ENCODE data around the gene FAM50B. TPM values are rescaled to one million over a fixed set of nuclear protein-coding genes. Genes with fewer than 3 reads are reported as not detected.

FAM50B gene
- total and polyA plus RNA-seq, 10 of the 15 experiments (the other 5 are each of a cell fraction or from before 2014, with no cell fraction given) = 0.58 to 10.2 (median 5.9) TPM

GRCh38 chr6:3884007-3884745, 35.0 kb downstream of the FAM50B start:
- no peaks in the 10 kb centered on the region for H4K20me1 ChIP-seq (ENCODE audit: control insufficient read depth, insufficient read depth)
- no peak overlapping the region for H2AFZ ChIP-seq (ENCODE audit: control insufficient read depth, low read depth, low read length)
- no peak overlapping the region for H3K27ac ChIP-seq (ENCODE audit: control insufficient read depth, insufficient read depth)
- in situ Hi-C loops (cut with MboI) = no loop called here
- BruUV-seq (replicated peaks) = no TSS peak
- intact Hi-C loops (cut with micrococcal nuclease; ENCODE audit: unreplicated experiment) = no loop called here
- H3K4me2 ChIP-seq (ENCODE audit: control insufficient read depth, insufficient read depth) = no peak overlapping the region
- H3K36me3 ChIP-seq (ENCODE audit: control insufficient read depth in 2 of 2, insufficient read depth in 2 of 2, low read length in 1 of 2) = no peaks in the 10 kb centered on the region
- ChIA-PET POLR2A (no interaction called here), RAD21 (ENCODE audit: unreplicated experiment) (interaction anchor here (1.0 to 1.1 kb wide), 2 partner anchors 10 to 141 kb away, joined by 3 read pairs; no protein-coding TSS in a partner anchor), SMC1A (ENCODE audit: uncharacterized antibody, unreplicated experiment) (no interaction called here), CTCF (interaction anchor here (2.7 kb wide), 1 partner anchor 95 kb away, joined by 6 read pairs; no protein-coding TSS in a partner anchor)
- no peak for ATAC-seq
- FAIRE-seq = no peak
- 42% methylated on average over 6 of the region's 6 CpGs for WGBS (ENCODE audit: insufficient coverage, insufficient replicate concordance, low lambda C conversion rate, missing lambda C conversion rate)
- H3K79me2 ChIP-seq (ENCODE audit: control insufficient read depth, insufficient read depth, low read length) = no peaks in the 10 kb centered on the region
- H3K9ac ChIP-seq (ENCODE audit: control insufficient read depth, insufficient read depth, low read length) = no peak overlapping the region
- no peaks in the 10 kb centered on the region; a peak in 2 of 4 replicates for H3K27me3 ChIP-seq (replicated peaks in 1 of 2; ENCODE audit: control insufficient read depth in 2 of 2, insufficient read depth in 2 of 2, low read length in 1 of 2)
- no peaks in the 10 kb centered on the region for H3K4me1 ChIP-seq (ENCODE audit: control insufficient read depth, insufficient read depth, low read length)
- no peak overlapping the region for H3K4me3 ChIP-seq
- DNase-seq (ENCODE audit: low read depth, low spot score) = no peak
- H3K9me3 ChIP-seq (replicated peaks; ENCODE audit: control insufficient read depth, insufficient read depth, low read length) = no peaks in the 10 kb centered on the region
- TF ChIP-seq CBX3 (IDR thresholded peaks at IDR 0.05; ENCODE audit: borderline replicate concordance, low read depth) (no peak), HCFC1 (IDR thresholded peaks at IDR 0.05; ENCODE audit: low read length) (no peak), BCL11A (IDR thresholded peaks at IDR 0.05; ENCODE audit: low read depth, low read length) (no peak), JUNB (IDR thresholded peaks at IDR 0.05) (no peak), EGR1 (IDR thresholded peaks at IDR 0.05; ENCODE audit: borderline replicate concordance in 1 of 2, low read depth in 2 of 2, low read length in 2 of 2) (no peak), BMI1 (IDR thresholded peaks at IDR 0.05; ENCODE audit: borderline replicate concordance) (no peak), GATAD2B (conservative IDR thresholded peaks at IDR 0.05; ENCODE audit: low read depth) (no peak), MEF2A (IDR thresholded peaks at IDR 0.05; ENCODE audit: insufficient read depth, low read depth, low read length) (no peak), YBX1 (IDR thresholded peaks at IDR 0.05) (no peak), FOXM1 (IDR thresholded peaks at IDR 0.05; ENCODE audit: low read depth, low read length) (no peak), SREBF2 (IDR thresholded peaks at IDR 0.05; ENCODE audit: low read length) (no peak), ZBED1 (IDR thresholded peaks at IDR 0.05; ENCODE audit: borderline replicate concordance) (no peak)
- TF ChIP-seq, protein P1, sequence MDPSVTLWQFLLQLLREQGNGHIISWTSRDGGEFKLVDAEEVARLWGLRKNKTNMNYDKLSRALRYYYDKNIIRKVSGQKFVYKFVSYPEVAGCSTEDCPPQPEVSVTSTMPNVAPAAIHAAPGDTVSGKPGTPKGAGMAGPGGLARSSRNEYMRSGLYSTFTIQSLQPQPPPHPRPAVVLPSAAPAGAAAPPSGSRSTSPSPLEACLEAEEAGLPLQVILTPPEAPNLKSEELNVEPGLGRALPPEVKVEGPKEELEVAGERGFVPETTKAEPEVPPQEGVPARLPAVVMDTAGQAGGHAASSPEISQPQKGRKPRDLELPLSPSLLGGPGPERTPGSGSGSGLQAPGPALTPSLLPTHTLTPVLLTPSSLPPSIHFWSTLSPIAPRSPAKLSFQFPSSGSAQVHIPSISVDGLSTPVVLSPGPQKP (IDR thresholded peaks at IDR 0.05; ENCODE audit: low read depth, low read length) = no peak
- TF ChIP-seq, protein P2, sequence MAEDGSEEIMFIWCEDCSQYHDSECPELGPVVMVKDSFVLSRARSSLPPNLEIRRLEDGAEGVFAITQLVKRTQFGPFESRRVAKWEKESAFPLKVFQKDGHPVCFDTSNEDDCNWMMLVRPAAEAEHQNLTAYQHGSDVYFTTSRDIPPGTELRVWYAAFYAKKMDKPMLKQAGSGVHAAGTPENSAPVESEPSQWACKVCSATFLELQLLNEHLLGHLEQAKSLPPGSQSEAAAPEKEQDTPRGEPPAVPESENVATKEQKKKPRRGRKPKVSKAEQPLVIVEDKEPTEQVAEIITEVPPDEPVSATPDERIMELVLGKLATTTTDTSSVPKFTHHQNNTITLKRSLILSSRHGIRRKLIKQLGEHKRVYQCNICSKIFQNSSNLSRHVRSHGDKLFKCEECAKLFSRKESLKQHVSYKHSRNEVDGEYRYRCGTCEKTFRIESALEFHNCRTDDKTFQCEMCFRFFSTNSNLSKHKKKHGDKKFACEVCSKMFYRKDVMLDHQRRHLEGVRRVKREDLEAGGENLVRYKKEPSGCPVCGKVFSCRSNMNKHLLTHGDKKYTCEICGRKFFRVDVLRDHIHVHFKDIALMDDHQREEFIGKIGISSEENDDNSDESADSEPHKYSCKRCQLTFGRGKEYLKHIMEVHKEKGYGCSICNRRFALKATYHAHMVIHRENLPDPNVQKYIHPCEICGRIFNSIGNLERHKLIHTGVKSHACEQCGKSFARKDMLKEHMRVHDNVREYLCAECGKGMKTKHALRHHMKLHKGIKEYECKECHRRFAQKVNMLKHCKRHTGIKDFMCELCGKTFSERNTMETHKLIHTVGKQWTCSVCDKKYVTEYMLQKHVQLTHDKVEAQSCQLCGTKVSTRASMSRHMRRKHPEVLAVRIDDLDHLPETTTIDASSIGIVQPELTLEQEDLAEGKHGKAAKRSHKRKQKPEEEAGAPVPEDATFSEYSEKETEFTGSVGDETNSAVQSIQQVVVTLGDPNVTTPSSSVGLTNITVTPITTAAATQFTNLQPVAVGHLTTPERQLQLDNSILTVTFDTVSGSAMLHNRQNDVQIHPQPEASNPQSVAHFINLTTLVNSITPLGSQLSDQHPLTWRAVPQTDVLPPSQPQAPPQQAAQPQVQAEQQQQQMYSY (CRISPR knock-in tag; IDR thresholded peaks at IDR 0.05) = no peak
- TF ChIP-seq, protein P3, sequence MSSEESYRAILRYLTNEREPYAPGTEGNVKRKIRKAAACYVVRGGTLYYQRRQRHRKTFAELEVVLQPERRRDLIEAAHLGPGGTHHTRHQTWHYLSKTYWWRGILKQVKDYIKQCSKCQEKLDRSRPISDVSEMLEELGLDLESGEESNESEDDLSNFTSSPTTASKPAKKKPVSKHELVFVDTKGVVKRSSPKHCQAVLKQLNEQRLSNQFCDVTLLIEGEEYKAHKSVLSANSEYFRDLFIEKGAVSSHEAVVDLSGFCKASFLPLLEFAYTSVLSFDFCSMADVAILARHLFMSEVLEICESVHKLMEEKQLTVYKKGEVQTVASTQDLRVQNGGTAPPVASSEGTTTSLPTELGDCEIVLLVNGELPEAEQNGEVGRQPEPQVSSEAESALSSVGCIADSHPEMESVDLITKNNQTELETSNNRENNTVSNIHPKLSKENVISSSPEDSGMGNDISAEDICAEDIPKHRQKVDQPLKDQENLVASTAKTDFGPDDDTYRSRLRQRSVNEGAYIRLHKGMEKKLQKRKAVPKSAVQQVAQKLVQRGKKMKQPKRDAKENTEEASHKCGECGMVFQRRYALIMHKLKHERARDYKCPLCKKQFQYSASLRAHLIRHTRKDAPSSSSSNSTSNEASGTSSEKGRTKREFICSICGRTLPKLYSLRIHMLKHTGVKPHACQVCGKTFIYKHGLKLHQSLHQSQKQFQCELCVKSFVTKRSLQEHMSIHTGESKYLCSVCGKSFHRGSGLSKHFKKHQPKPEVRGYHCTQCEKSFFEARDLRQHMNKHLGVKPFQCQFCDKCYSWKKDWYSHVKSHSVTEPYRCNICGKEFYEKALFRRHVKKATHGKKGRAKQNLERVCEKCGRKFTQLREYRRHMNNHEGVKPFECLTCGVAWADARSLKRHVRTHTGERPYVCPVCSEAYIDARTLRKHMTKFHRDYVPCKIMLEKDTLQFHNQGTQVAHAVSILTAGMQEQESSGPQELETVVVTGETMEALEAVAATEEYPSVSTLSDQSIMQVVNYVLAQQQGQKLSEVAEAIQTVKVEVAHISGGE (CRISPR knock-in tag; IDR thresholded peaks at IDR 0.05) = no peak

Data from GM12878 (cell line).